HK-2 (cell line): ENCODE results near the gene PAK1IP1.
"Not testable (repeated sequence)": the region's sequence is repeated elsewhere in the genome, so short reads cannot be mapped to it uniquely, and the experiment has no call there.

Experiments
- DNase-seq: peaks from one replicate; pipeline ENCODE4 v3.0.0-alpha.2; 2018; ENCODE audit not compliant: unreplicated experiment

The PAK1IP1 gene, protein sequence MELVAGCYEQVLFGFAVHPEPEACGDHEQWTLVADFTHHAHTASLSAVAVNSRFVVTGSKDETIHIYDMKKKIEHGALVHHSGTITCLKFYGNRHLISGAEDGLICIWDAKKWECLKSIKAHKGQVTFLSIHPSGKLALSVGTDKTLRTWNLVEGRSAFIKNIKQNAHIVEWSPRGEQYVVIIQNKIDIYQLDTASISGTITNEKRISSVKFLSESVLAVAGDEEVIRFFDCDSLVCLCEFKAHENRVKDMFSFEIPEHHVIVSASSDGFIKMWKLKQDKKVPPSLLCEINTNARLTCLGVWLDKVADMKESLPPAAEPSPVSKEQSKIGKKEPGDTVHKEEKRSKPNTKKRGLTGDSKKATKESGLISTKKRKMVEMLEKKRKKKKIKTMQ

DNA sequence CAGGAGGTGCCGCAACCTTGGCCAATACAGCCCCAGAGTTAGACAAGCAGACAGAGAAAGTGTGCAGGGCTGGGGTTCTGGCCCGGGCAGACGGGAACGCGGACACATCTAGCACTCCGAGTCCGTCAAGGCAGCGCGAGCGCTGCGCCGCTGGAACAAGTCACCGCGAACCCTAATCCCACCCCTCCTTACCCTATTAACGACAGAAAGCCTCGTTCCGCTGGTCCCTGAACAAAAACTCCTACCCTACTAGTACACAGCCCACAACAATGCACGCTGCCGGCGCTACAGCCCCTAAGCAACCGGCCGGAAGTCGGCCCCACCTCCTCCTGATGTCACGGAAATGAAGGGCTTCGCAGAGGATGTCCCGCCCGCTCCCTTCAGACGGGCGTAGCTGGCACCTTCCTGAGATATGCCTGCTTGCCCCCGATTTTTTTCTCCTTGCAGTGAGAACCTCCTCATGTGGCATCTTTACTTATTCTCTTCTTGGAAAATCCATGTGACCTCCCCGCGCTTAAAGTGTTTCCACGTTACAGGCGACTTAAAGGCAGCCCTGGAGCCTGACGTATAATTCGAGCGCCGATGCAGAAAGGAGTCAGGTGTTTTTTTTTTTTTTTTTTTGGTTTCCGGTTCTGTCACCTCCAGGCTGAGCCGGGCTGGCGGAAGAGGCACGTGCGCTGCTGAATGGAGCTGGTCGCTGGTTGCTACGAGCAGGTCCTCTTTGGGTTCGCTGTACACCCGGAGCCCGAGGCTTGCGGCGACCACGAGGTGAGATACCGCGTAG lies at the start of gene PAK1IP1, which contains the start of gene C6orf52:
PAK1IP1 (plus strand) TSS at position 671 of the 784 bp plus-strand sequence; CDS start at position 685, 14 bp downstream.
C6orf52 (minus strand) TSS at position 315 of the 784 bp plus-strand sequence. CDS start 7,066 bp downstream, outside the sequence.
- peak; percentile 91 for DNase-seq

DNA sequence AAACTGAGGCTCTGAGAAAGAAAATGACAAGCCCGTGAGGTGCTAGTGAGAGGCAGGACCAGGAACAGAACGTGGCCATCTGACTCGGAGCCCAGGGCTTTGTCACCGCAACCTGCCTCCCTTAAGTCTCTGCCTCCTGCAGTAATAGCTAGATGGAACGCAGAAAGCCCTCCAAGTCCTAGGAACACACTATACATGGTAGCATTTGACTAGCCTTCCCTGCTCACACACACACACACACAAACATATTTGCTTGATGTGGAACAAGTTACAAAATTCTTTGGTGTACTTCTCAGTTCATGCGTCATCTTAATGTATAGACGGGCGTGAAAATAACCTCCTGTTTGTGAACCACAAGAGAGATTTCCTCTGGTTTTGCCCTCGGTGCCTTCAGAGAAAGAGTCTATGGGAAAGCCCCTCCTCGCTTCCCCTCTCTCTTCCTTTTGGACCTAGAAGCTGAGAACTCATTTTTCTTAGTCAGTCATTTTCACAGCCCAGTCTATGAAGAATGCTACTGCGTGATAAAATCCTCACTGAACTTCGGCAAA lies 39.2 kb upstream of the PAK1IP1 start:
- no peak for DNase-seq

DNA sequence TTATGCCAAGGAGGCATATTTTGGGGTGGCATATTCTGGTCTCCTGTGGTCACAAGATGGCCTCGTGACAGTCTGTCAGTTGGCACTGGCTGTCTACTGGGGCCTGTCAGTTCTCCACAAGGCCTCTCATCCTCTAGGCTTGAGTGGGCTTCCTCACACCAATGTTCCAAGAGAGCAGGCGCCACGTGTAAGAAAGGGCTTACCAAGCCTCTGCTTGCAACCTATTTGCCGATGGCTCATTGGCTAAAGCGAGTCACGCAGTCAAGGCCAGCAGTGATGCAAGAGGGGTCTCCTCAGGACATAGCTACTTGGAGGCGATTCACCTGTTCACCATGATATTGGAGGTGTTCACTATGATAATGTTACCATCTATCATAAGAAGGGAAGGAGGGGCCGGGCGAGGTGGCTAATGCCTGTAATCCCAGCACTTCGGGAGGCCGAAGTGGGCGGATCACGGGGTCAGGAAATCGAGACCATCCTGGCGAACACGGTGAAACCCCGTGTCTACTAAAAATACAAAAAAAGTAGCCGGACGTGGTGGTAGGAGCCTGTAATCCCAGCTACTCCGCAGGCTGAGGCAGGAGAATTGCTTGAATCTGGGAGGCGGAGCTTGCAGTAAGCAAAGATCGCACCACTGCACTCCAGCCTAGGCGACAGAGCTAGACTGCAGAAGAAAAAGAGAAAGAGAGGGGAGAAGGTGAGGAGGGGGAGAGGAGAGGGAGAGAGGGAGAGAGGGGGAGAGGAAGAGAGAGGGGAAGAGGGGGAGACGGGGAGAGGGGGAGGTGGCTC lies 35.7 kb upstream of the PAK1IP1 start:
- no peak for DNase-seq

DNA sequence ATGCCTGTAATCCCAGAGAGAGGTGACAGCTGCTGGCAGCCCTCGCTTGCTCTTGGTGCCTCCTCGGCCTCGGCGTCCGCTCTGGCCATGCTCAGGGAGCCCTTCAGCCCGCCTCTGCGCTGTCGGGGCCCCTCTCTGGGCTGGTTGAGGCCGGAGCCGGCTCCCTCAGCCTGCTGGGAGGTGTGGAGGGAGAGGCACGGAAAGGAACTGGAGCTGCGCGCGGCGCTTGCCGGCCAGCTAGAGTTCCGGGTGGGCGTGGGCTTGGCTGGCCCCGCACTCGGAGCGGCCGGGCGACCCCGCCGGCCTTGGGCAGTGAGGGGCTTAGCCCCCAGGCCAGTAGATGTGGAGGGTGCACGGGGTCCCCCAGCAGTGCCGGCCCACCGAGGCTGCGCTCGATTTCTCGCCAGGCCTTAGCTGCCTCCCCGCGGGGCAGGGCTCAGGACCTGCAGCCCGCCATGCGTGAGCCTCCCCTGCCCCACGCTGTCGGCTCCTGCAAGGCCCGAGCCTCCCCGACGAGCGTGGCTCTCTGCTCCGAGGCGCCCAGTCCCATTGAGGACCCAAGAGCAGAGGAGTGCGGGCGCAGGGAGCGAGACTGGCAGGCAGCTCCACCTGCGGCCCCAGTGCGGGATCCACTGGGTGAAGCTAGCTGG lies 34.9 kb upstream of the PAK1IP1 start:
- DNase-seq = peak; percentile 43

DNA sequence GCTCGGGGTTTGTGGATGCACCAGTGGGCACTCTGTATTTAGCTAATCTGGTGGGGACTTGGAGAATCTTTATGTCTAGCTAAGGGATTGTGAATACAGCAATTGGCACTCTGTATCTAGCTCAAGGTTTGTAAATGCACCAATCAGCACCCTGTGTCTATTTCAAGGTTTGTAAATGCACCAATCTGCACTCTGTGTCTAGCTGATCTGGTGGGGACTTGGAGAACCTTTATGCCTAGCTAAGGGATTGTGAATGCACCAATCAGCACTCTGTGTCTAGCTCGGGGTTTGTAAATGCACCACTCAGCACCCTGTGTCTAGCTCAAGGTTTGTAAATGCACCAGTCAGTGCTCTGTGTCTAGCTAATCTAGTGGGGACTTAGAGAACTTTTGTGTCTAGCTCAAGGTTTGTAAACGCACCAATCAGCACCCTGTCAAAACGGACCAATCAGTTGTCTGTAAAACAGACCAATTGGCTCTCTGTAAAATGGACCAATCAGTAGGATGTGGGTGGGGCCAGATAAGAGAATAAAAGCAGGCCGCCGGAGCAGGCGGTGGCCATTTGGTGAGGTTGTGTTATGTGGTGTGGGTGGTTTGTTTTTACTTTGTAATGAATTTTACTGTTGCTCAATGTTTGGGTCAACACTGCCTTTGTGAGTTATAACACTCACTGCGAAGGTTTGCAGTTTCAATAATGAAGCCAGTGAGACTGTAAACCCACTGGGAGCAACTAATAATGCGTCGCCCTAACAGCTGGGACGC lies 34.2 kb upstream of the PAK1IP1 start:
- DNase-seq = not testable (repeated sequence)

DNA sequence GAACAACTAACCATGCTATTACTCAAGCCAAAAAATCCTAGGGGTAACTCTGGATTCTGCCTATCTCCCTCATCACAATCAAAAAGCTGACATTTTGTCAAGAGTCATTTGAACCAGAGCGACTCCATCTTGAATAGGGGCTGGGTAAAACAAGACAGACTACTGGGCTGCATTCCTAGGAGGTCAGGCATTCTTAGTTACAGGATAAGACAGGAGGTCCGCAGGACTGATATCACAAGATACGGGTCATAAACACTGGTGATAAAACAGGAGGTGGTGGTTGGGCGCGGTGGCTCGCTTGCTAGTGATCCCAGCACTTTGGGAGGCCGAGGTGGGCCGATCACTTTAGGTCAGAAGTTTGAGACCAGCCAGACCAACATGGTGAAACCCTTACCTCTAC lies 32.6 kb upstream of the PAK1IP1 start:
- DNase-seq = no peak

DNA sequence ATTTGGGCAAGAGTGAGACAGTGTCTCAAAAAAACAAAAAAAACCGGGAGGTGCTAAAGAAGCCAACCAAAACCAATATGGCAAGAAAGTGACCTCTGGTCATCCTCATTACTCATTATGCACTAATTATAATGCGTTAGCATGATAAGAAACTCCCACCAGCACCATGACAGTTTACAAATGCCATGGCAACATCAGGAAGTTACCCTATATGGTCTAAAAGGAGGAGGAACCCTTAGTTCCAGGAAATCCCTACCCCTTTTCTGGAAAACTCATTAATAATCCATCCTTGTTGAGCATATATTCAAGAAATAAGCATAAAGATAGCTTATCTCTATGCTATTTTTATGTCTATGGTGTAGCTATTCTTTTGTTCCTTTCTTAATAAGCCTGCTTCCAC lies 32.0 kb upstream of the PAK1IP1 start:
- no peak for DNase-seq

DNA sequence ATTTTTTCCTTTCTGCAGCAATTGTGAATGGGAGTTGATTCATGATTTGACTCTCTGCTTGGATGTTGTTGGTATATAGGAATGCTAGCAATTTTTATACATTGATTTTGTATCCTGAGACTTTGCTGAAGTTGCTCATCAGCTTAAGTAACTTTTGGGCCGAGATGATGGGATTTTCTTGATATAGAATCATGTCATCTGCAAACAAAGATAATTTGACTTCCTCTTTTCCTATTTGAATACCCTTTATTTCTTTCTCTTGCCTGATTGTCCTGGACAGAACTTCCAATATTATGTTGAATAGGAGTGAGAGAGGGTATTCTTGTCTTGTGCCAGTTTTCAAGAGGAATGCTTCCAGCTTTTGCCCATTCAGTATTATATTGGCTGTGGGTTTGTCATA lies 29.2 kb upstream of the PAK1IP1 start:
- DNase-seq = not testable (repeated sequence)

DNA sequence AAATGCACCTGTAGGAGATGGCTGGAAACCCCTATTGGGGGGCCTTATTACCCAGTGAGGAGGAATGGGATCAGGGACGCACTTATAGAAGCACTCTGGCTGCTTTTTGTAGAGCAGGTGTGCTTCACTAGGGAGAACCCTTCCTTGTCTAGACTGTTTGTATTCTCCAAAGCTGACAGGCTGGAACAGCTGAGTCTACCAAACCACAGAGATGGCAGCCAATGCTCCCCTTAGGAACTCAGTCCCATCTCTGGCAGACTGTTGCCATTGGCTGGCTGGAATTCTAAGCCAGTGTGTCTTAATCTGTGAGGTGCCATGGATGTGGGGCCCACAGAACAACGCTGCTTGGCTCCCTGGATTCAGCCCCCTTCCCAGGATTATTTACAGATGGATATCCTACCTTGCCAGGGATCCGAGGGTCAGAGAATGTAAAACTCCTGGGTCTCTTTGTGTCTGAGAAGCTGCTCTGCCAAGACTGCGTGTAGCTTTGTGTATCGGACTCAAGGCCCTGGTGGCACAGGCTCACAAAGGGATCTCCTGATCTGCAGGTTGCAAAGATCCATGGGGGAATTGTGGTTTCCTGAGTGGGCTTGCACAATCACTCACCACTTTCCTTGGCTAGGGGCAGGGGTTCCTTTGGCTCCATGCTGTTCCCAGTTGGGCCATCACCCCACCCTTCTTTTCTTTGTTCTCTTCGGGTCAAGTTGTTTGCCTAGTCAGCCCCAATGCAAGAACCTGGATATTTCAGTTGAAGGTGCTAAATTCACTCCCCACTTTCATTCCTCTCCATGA lies 26.4 kb upstream of the PAK1IP1 start:
- no peak for DNase-seq

DNA sequence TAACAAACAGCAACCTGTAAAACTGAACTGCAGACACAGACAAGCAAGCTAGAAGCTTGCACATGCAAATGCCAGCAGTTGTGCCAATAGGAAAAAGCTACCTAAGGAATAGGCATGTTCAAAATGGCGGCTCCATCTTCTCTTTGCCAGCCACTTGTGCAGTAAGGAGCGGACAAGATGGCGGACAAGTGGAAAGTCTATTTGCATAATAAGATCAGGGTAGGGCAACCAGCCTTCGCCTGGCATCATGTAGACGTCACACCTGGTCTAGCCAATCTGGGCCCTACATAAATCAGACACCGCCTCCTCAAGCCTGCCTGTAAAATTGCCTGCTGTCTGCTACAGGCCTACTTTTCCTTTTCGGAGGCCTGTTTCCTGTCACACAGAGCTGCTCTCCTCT lies 18.4 kb upstream of the PAK1IP1 start:
- no peak for DNase-seq

DNA sequence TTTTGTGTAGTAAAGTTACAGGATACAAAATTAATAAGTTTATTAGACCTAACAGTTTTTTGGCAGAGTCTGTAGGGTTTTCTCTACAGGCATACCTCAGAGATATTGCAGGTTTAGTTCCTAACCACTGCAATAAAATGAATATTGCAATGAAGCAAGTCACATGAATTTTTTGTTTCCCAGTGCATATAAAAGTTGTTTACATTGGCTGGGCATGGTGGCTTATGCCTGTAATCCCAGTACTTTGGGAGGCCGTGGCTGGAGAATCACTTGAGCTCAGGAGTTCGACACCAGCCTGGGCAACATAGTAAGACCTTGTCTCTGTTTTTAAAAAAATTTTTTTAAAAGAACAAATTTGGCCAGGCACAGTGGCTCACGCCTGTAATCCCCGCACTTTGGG lies 16.3 kb upstream of the PAK1IP1 start:
- no peak for DNase-seq

DNA sequence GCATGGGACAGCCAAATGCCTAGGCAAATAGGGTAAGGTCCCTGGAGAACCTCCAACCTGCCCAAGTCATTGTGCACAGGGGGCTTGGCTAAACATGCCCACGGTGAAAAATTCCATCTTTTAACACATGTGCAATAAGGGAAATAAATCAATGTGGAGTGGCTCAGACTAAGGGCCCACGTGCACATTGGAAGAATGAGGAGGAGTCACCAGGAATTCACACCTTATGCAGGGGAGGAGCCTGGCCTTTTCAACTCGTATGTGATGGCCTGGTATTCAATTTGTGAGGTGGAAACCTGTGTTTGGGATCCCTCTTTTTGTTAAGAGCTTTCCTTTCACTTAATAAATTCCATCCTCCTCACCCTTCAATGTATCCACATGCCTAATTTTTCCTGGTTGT lies 13.0 kb upstream of the PAK1IP1 start:
- DNase-seq = no peak

DNA sequence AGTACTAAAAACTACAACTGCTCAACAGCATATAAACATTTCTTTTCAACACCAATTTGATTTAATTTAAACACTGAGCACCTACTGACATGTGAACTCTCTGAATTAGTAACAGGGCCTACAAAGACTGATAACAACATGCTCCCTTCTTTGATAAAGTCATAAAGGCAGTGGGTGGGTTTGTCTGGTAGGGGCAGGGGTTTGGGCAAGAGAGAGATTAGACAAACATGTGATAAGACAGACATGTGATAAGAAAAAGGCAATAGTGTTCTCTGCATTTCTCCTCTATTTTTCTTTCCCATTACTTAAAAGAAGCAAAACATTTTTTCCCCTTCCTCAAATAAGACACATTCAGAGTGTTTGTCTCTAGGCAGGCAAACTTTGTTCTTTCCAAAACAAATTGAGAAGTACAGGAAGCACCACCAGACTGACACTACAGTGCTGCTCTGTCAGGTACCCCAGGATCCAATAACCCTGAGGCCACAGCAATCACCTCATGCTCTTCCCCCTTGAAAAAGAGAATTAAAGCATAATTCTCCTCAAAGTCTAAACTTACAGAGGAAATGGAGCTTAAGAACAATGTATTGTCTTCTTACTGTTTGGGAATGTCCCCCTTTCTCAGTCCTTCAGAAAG lies 12.3 kb upstream of the PAK1IP1 start:
- no peak for DNase-seq

DNA sequence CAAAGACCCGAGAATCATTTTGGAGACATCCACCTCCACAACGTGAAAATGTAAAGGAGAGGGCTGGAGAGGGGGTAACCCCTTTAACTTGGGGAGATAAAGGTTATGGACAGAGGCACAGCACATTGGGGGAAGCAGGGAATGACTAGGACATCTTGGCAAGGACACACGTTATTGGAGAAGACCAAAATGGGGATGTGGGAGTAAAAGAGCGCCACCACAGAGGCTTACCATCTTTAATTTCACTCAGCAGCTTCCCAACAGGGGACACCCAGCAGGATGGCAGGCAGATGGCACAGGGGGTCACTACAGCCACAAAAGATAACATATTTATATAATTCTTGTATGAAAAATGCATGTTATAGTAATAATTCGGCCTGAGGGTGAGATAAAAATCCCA lies 10.2 kb upstream of the PAK1IP1 start:
- no peak for DNase-seq

DNA sequence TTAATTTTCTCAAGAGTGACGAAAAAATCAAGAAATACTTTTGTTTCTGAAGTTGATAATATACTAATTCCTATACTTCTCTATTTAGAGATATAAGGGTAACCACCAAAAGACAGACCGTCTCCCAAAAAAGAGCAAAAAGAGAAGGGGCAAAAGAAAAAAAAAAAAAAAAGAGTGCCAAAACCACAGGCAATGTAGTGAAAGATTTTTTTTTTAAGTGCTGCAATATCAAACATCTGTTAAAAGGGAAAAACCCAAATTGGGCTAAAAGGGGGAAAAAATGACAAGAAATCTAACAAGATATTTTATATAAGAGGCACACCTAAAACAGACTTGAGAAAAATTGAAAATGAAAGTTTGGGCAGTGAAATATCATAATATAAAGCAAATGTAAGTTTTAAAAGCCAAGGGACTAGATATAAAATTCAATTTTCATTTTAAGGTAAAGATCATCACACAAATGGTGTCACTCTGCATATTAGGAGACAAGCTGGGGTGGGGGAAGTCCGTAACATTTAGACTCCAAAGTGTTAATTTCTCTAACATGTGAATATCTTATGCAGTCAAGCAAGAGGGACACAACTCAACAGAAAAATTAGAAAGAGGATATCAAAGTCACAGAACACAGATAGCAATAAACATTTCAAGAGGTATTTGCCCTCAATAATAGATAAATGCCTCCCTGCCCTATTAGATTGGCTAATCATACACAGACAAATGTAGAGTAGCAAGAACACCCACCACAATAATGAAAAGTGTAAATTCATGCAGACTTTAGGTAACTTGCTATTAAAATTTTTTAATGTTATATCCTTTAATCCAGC lies 9.5 kb upstream of the PAK1IP1 start:
- DNase-seq = no peak

DNA sequence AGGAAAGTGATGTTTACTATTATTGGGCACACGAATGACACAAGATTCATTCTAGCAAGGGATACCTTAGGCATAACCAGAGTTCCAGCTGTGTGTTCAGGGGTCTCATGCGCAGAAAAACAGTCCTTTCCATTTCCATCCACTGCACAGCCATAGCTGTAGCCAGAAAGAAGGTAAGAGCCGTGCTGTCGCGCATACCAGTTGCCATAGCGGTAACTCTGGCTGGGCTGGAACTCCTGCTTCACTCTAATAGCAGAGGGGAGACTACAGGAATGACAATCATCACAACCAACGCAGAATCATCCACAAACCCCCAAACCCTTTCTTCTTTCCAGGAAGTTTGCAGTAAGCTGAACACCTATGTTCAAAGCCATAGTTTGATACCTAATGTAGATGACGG lies 7.9 kb upstream of the PAK1IP1 start:
- DNase-seq = no peak

DNA sequence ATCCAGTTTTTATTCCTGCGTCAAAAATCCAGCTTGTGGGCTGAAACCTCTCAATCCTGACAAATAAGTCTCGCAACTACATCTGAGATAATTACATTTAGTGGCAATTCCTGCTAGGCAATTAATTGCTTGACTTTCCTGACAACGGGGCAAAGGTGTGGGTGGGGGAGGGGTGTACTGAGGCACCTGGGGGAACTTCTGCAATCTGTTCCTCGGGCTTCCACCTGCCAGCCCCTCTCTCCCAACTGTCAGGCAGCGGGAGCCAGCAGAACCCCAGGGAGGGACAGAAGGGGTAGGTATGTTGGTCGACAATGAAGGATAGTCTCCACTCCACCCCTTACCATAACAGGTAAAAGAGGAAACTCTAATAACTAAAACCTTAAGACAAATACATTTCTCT lies 7.2 kb upstream of the PAK1IP1 start:
- no peak for DNase-seq

DNA sequence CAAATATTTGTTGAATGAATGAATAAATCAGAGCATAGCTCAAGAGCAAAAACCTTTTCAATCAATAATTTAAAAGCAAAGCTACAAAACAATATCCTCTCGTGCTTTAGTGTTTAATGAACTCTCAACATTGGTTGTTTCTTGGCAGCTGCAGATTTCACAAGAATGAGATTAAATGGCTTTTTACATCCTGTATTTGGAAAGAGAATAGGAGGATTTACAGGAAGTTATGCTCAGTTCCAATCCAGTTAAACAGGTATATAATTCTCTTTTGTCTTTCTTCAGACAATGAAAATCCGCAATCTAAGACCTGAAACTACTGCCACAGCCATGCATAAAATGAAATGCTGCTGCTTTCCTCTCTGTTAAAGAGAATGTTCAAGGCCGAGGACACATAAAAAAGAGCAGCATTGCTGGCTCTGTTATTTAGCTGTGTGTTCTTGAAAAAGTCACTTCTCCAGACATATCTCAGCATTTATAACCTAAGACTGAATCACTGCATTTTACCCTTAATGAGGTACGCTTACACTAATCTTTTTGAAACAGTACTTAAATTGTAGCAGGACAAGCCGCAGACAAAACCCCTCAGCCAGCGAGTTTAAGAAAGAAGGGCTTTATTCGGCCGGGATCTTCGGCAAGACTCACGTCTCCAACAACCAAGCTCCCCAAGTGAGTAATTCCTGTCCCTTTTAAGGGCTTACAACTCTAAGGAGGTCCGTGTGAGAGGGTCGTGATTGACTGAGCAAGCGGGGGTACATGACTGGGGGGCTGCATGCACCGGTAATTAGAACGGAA lies 3.9 kb upstream of the PAK1IP1 start:
- DNase-seq = no peak
